Measurements from ENCODE around the gene ZDHHC24. TPM values are rescaled to one million over a fixed set of nuclear protein-coding genes. Genes with fewer than 3 reads are reported as not detected.

ZDHHC24 gene
- total RNA-seq, 4 donors from 2014 or later, result 9.9 to 18.0 (median 14.7) TPM

DNA sequence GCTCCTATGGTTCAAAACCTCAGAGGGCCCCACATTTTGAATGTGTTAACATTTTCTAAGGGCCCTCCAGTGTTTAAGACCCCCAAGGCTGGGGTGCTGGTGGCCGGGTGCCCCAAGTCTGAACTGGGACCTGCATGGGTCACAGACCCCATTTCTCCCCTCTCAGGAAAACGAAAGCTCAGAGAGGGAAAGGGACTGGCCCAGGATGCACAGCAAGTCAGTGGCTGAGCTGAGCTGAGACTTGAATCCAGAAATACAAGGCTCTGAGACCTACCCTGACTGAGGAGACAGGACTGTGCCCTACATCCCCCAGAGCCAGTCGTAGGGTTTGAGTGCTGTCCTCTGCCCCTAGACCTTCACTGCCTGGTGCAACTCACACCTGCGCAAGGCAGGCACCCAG, 5.0 kb upstream of the ZDHHC24 start:
- 78 to 90% methylated on average over 4 of the region's 4 CpGs for WGBS, 2 donors
- TF ChIP-seq POLR2A (IDR thresholded peaks at IDR 0.05) (no peak), CTCF (IDR thresholded peaks at IDR 0.05) (no peak)
- no peak overlapping the region for H3K4me3 ChIP-seq (ENCODE audit: low read depth, poor library complexity, severe bottlenecking)
- no peak for DNase-seq (ENCODE audit: low spot score in 2 of 2)
- intact Hi-C loops (cut with DNase I; ENCODE audit: low total_unique reads), result no loop called here

DNA sequence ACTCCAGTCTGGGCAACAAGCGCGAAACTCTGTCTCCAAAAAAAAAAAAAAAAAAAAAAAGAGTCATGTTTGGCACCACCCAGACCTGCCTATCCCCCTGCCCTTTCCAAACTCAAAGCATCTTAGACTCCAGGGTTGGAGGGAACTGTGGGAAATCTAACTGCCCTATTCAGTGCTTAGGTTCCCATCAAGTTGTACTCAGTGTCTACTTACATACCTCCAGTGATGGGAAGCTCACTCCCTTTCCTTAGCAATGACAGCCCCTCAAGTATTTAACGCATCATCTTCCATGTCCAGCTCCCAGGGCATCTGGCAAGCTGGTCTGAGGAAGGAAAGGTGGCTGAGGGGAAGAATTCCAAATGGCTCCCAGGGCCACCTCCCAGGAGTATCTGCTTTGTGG, 3.8 kb upstream of the ZDHHC24 start:
- no peak for DNase-seq (ENCODE audit: low spot score in 2 of 2)
- intact Hi-C loops (cut with DNase I; ENCODE audit: low total_unique reads), result no loop called here
- no peak overlapping the region for H3K4me3 ChIP-seq (ENCODE audit: low read depth, poor library complexity, severe bottlenecking)
- no peak for TF ChIP-seq POLR2A (IDR thresholded peaks at IDR 0.05)
- no peak for TF ChIP-seq CTCF (IDR thresholded peaks at IDR 0.05)
- 88 to 94% methylated on average over 3 of the region's 3 CpGs for WGBS, 2 donors

- 53 to 56% methylated on average over 16 of the region's 16 CpGs for WGBS, 2 donors
- intact Hi-C loops (cut with DNase I; ENCODE audit: low total_unique reads), result no loop called here
- H3K4me3 ChIP-seq (ENCODE audit: low read depth, poor library complexity, severe bottlenecking), result no peak overlapping the region
- no peak for DNase-seq (ENCODE audit: low spot score in 2 of 2)
- TF ChIP-seq CTCF (IDR thresholded peaks at IDR 0.05) (no peak), POLR2A (IDR thresholded peaks at IDR 0.05) (no peak)
Measured at GRCh38 chr11:66548774-66549630, 3.2 kb upstream of the ZDHHC24 start.

- intact Hi-C loops (cut with DNase I; ENCODE audit: low total_unique reads), result no loop called here
Measured at GRCh38 chr11:66548041-66548440, 2.2 kb upstream of the ZDHHC24 start.

DNA sequence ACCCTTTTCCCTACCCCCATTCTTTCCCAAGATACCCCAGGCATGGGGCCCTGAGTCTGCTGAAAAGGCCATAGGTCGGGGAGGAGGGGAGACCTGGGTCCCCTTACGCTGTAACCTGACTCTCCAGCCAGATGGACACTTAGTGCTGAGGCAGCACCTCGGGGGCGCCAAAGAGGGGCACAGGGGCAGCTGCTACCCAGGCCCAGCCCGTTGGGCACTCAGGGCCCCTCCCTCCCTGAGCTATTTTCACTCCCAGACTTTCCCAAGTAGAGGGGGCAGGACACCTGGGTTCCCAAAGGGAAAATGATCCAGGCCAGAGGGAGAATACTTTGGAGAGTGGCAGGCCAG, 1.8 kb upstream of the ZDHHC24 start:
- DNase-seq (ENCODE audit: low spot score in 2 of 2), result no peak
- H3K4me3 ChIP-seq (ENCODE audit: low read depth, poor library complexity, severe bottlenecking), result no peak overlapping the region
- TF ChIP-seq CTCF (IDR thresholded peaks at IDR 0.05), result no peak
- no peak for TF ChIP-seq POLR2A (IDR thresholded peaks at IDR 0.05)
- intact Hi-C loops (cut with DNase I; ENCODE audit: low total_unique reads), result no loop called here
- WGBS, 2 donors, result 50 to 52% methylated on average over 5 of the region's 5 CpGs

More at GRCh38 chr11:66548041-66548440, 2.2 kb upstream of the ZDHHC24 start:
- DNase-seq (ENCODE audit: low spot score in 2 of 2), result no peak
- 31 to 45% methylated on average over 11 of the region's 11 CpGs for WGBS, 2 donors
- no peak overlapping the region for H3K4me3 ChIP-seq (ENCODE audit: low read depth, poor library complexity, severe bottlenecking)
- TF ChIP-seq CTCF (IDR thresholded peaks at IDR 0.05), result no peak
- TF ChIP-seq POLR2A (IDR thresholded peaks at IDR 0.05), result no peak

All from lower leg skin (tissue), 4 donors.